IMR-90 (cell line): ENCODE measurements around the gene NMRK1. TPM values are rescaled to one million over a fixed set of nuclear protein-coding genes. Genes with fewer than 3 reads are reported as not detected.
A peak's percentile ranks its signal among the peaks of the same experiment; 100 is the strongest.

Experiments
- ATAC-seq: fragments of 200-7000 bp; cut with Tn5 transposase; 2 replicates; pipeline ENCODE4 v1.9.1; 2020; ENCODE audit warnings: low read depth, mild to moderate bottlenecking, moderate library complexity
- BruUV-seq: library from RNA; stranded (reverse); fragments of 400-500 nt; replicated peaks from 2 replicates; lab custom pipeline; 2021; lab: Mats Ljungman, UMichigan
- CTCF ChIA-PET: fragments of 300-600 bp; formaldehyde crosslinking; extraction: SDS; loops from one replicate; lab custom pipeline; 2021; ENCODE audit warnings: antibody characterized with exemption; lab: Yijun Ruan, JAX
- POLR2A ChIA-PET: fragments of 300-600 bp; sonication (Branson Sonifier 250); formaldehyde crosslinking; loops from one replicate; lab custom pipeline; 2022; ENCODE audit warnings: antibody characterized with exemption; ENCODE audit not compliant: unreplicated experiment; lab: Charles Lee
- DNase-seq: peaks from one replicate; pipeline ENCODE4 v3.0.0; 2013
- H2AFZ ChIP-seq: replicated peaks from 2 replicates; pipeline ENCODE3; 2013; ENCODE audit warnings: low read length, mild to moderate bottlenecking; ENCODE audit not compliant: poor library complexity
- H2AK5ac ChIP-seq: 2 replicates; pipeline ENCODE4 v1.6.1; 2013; ENCODE audit warnings: low read depth, low read length, inconsistent platforms
- H2AK9ac ChIP-seq: replicated peaks from 2 replicates; pipeline ENCODE3; 2013; ENCODE audit warnings: mild to moderate bottlenecking, low read depth, low read length, moderate library complexity; ENCODE audit not compliant: poor library complexity
- H2BK120ac ChIP-seq: 2 replicates; pipeline ENCODE4 v1.6.1; 2013; ENCODE audit warnings: low read depth, low read length, inconsistent platforms
- H2BK15ac ChIP-seq: 3 replicates; pipeline ENCODE4 v1.6.1; 2013; ENCODE audit warnings: low read depth, low read length, inconsistent platforms
- H2BK20ac ChIP-seq: 2 replicates; pipeline ENCODE4 v1.6.1; 2013; ENCODE audit warnings: low read depth, mild to moderate bottlenecking, inconsistent platforms, low read length, moderate library complexity
- H2BK5ac ChIP-seq: 2 replicates; pipeline ENCODE4 v1.6.1; 2013; ENCODE audit warnings: mild to moderate bottlenecking, low read depth, low read length, inconsistent platforms; ENCODE audit not compliant: poor library complexity, severe bottlenecking
- H3K14ac ChIP-seq: replicated peaks from 2 replicates; pipeline ENCODE4 v1.6.1; 2013; ENCODE audit warnings: low read depth, low read length, inconsistent platforms
- H3K18ac ChIP-seq: 2 replicates; pipeline ENCODE4 v1.6.1; 2013; ENCODE audit warnings: low read depth, low read length, control low read depth
- H3K23ac ChIP-seq: 2 replicates; pipeline ENCODE4 v1.6.1; 2013; ENCODE audit warnings: low read depth, low read length, inconsistent platforms
- H3K27ac ChIP-seq: 2 replicates; pipeline ENCODE4 v1.5.1; 2013; ENCODE audit warnings: mild to moderate bottlenecking, control low read depth, low read length; ENCODE audit not compliant: insufficient read depth
- H3K27me3 ChIP-seq: 2 replicates; pipeline ENCODE4 v1.6.1; 2013; ENCODE audit warnings: low read length; ENCODE audit not compliant: control insufficient read depth, insufficient read depth
- H3K36me3 ChIP-seq: 2 replicates; pipeline ENCODE4 v1.6.1; 2013; ENCODE audit warnings: low read length, mixed read lengths; ENCODE audit not compliant: control insufficient read depth, insufficient read depth
- H3K4ac ChIP-seq: 2 replicates; pipeline ENCODE4 v1.6.1; 2013; ENCODE audit warnings: low read depth, low read length, inconsistent platforms
- H3K4me1 ChIP-seq: 2 replicates; pipeline ENCODE4 v1.6.1; 2013; ENCODE audit warnings: low read length, mixed read lengths; ENCODE audit not compliant: control insufficient read depth, insufficient read depth
- H3K4me2 ChIP-seq: 2 replicates; pipeline ENCODE4 v1.6.1; 2013; ENCODE audit warnings: low read depth, mild to moderate bottlenecking, control low read depth, low read length, moderate library complexity
- H3K4me3 ChIP-seq: 2 replicates; pipeline ENCODE4 v1.5.1; 2013; ENCODE audit warnings: low read depth, mild to moderate bottlenecking, control low read depth, low read length, moderate library complexity; ENCODE audit not compliant: insufficient read depth
- H3K56ac ChIP-seq: 2 replicates; pipeline ENCODE4 v1.6.1; 2013; ENCODE audit warnings: low read length, inconsistent platforms; ENCODE audit not compliant: insufficient read depth; ENCODE audit errors: extremely low read depth
- H3K79me1 ChIP-seq, 2 experiments: 2 replicates each; pipeline ENCODE4 v1.6.1; 2013; ENCODE audit warnings: low read length in 2 of 2, inconsistent platforms in 1 of 2, low read depth in 1 of 2
- H3K9ac ChIP-seq: 2 replicates; pipeline ENCODE4 v1.6.1; 2013; ENCODE audit warnings: low read depth, low read length, control low read depth
- H3K9me1 ChIP-seq: 2 replicates; pipeline ENCODE4 v1.6.1; 2013; ENCODE audit warnings: low read length, inconsistent platforms; ENCODE audit not compliant: insufficient read depth
- H3K9me3 ChIP-seq: 2 replicates; pipeline ENCODE4 v1.6.1; 2013; ENCODE audit warnings: low read length; ENCODE audit not compliant: control insufficient read depth, insufficient read depth
- H4K20me1 ChIP-seq: 2 replicates; pipeline ENCODE4 v1.6.1; 2013; ENCODE audit warnings: low read length, inconsistent platforms; ENCODE audit not compliant: insufficient read depth
- H4K5ac ChIP-seq: 2 replicates; pipeline ENCODE4 v1.6.1; 2013; ENCODE audit warnings: mild to moderate bottlenecking, low read depth, low read length, control low read depth
- H4K8ac ChIP-seq, 2 experiments: 2 replicates each; pipeline ENCODE4 v1.6.1; 2013; ENCODE audit warnings: low read depth in 2 of 2, low read length in 2 of 2, control low read depth in 1 of 2, inconsistent platforms in 1 of 2
- H4K91ac ChIP-seq: 2 replicates; pipeline ENCODE4 v1.6.1; 2013; ENCODE audit warnings: low read depth, low read length, inconsistent platforms; ENCODE audit not compliant: insufficient read depth
- FOS ChIP-seq: fragments of 150-350 bp; IDR thresholded peaks from 2 replicates; pipeline ENCODE4 v1.6.1; 2016; ENCODE audit warnings: low read depth, low read length
- MAFK ChIP-seq: IDR thresholded peaks from 2 replicates; pipeline ENCODE4 v1.6.1; 2012; ENCODE audit warnings: low read depth, low read length, improper control_type of control experiment
- NFE2L2 ChIP-seq: fragments of 150-350 bp; IDR thresholded peaks from 2 replicates; pipeline ENCODE4 v1.6.1; 2016; ENCODE audit warnings: low read depth, mild to moderate bottlenecking, low read length
- WGBS, 2 experiments: methylation state at CpG; one replicate each; pipeline versions ENCODE4 v1.1.5 to v1.1.7; 2013; ENCODE audit warnings: missing lambda C conversion rate in 2 of 2; ENCODE audit not compliant: insufficient read length in 1 of 2; ENCODE audit errors: extremely low coverage in 2 of 2; 5-methylcytosine and 5-hydroxymethylcytosine counted together
- dilution Hi-C: fragments of 300-500 bp; cut with HindIII; formaldehyde crosslinking; loops from one replicate; pipeline ENCODE4 v1.14.3; 2018; ENCODE audit warnings: low sequenced_read_pairs; ENCODE audit not compliant: unreplicated experiment
- in situ Hi-C: fragments of 300-500 bp; cut with MboI; formaldehyde crosslinking; loops from 3 replicates; pipeline ENCODE4 v1.14.3; 2019; ENCODE audit warnings: low sequenced_read_pairs, inconsistent platforms, mixed read lengths
- intact Hi-C: fragments of 100-400 bp; cut with micrococcal nuclease; formaldehyde crosslinking; loops from 2 replicates; pipeline ENCODE4 v1.10.0; 2022
- polyA plus RNA-seq, 3 experiments: library from polyadenylated mRNA; depleted of rRNA; stranded (reverse); fragments of >200 nt; gene quantifications; 2 replicates each; pipeline ENCODE4 v1.2.3, GENCODE V29; 2012; ENCODE audit warnings: low replicate concordance in 1 of 3
- total RNA-seq: library from RNA; depleted of rRNA; stranded (reverse); fragments of >200 nt; gene quantifications from 2 replicates; pipeline ENCODE4 v1.2.3, GENCODE V29; 2012

The NMRK1 gene
- total and polyA plus RNA-seq, 2 of the 4 experiments (the other 2 are of a cell fraction): 5.7 to 5.9 TPM

- H3K4me1 ChIP-seq: peaks cover 11% of the 10 kb centered on the region
- no peaks in the 10 kb centered on the region for H4K20me1 ChIP-seq
- H2BK5ac ChIP-seq: peak overlapping the region; percentile 75
- no peaks in the 10 kb centered on the region for H3K27me3 ChIP-seq
- POLR2A ChIA-PET: interaction anchor here (0.5 kb wide), 1 partner anchor 12 kb away, joined by 3 read pairs; no protein-coding TSS in a partner anchor
- H3K4me3 ChIP-seq: no peak overlapping the region
- 0 out of 2 replicates have a peak overlapping the region, but pooled peaks have one; percentile 11 for H3K27ac ChIP-seq
- H3K9me3 ChIP-seq: no peaks in the 10 kb centered on the region
- no peak overlapping the region; the same call in 1 of the 2 replicates for H2AK5ac ChIP-seq
- H3K23ac ChIP-seq: no peak overlapping the region
- peak overlapping the region; percentile 86 for H3K18ac ChIP-seq
- H3K14ac ChIP-seq: no peak overlapping the region
- in situ Hi-C loops: no loop called here
- no peak overlapping the region for H2AFZ ChIP-seq
- no peak overlapping the region for H3K9ac ChIP-seq
- BruUV-seq: no TSS peak
- H3K4me2 ChIP-seq: peak overlapping the region; percentile 87
- no CpG with 5 or more reads among the region's 2 CpGs for WGBS, 2 experiments
- no peak overlapping the region; the same call in 1 of the 2 replicates for H4K5ac ChIP-seq
- H3K56ac ChIP-seq: no peak overlapping the region
- H4K8ac ChIP-seq: no peak overlapping the region
- H3K9me1 ChIP-seq: peaks cover 3% of the 10 kb centered on the region
- intact Hi-C loops: no loop called here
- CTCF ChIA-PET: interaction anchor here (0.9 kb wide), 1 partner anchor 257 kb away, joined by 3 read pairs; no protein-coding TSS in a partner anchor
- no peak overlapping the region for H2BK120ac ChIP-seq
- H4K91ac ChIP-seq: no peak overlapping the region
- dilution Hi-C loops: no loop called here
- H2AK9ac ChIP-seq: no peak overlapping the region
- peak; percentile 79 for DNase-seq
- peak; percentile 62 for ATAC-seq
- no peaks in the 10 kb centered on the region for H3K36me3 ChIP-seq
- H2BK15ac ChIP-seq: no peak overlapping the region
- TF ChIP-seq MAFK: peak; percentile 53
- no peak for TF ChIP-seq NFE2L2
- peak; percentile 75 for TF ChIP-seq FOS
- peaks cover 0 to 3% of the 10 kb centered on the region in 2 experiments; a peak in 1 of 4 replicates for H3K79me1 ChIP-seq
- H2BK20ac ChIP-seq: no peak overlapping the region
- H3K4ac ChIP-seq: no peak overlapping the region
Measured at GRCh38 chr9:75033791-75034473, 54.0 kb downstream of the NMRK1 start.
